Panc1 (cell line): ENCODE results near the gene MMD2.

Source experiments
- CTCF ChIP-seq: fragments of 450-650 bp; IDR thresholded peaks from 2 replicates; pipeline ENCODE4 v1.5.1; 2017; ENCODE audit warnings: mild to moderate bottlenecking
- POLR2AphosphoS5 ChIP-seq: IDR thresholded peaks from 2 replicates; pipeline ENCODE4 v1.6.1; 2012; ENCODE audit warnings: mild to moderate bottlenecking, low read depth, low read length, moderate library complexity
- REST ChIP-seq, 2 experiments: IDR thresholded peaks; 2 replicates each; pipeline ENCODE4 v1.6.1; 2011 to 2012; ENCODE audit warnings: low read depth in 2 of 2, control low read depth in 1 of 2, low read length in 1 of 2, mild to moderate bottlenecking in 1 of 2, moderate library complexity in 1 of 2; ENCODE audit not compliant: insufficient read depth in 1 of 2
- SIN3A ChIP-seq: IDR thresholded peaks from 2 replicates; pipeline ENCODE4 v1.6.1; 2012; ENCODE audit warnings: low read depth, mild to moderate bottlenecking, low read length, moderate library complexity, borderline replicate concordance; ENCODE audit not compliant: insufficient read depth
- TCF7L2 ChIP-seq: IDR thresholded peaks from 2 replicates; pipeline ENCODE4 v1.6.1; 2011; ENCODE audit warnings: mild to moderate bottlenecking, low read depth, low read length, inconsistent platforms

GRCh38 chr7:4998244-4998643 lies 39.3 kb upstream of the MMD2 start:
- TF ChIP-seq CTCF (no peak), POLR2AphosphoS5 (no peak), REST (IDR thresholded peaks at IDR 0.05; ENCODE audit: insufficient read depth in 1 of 2, low read depth in 2 of 2, low read length in 1 of 2) (no peak), TCF7L2 (no peak), SIN3A (no peak)
